WTC11 (cell line): ENCODE data around the gene FAM228A. TPM values are rescaled to one million over a fixed set of nuclear protein-coding genes. Genes with fewer than 3 reads are reported as not detected.

Experiments
- ATAC-seq: fragments of 200-7000 bp; cut with Tn5 transposase; 2 replicates; pipeline ENCODE4 v1.10.0; 2021; ENCODE audit warnings: mild to moderate bottlenecking, moderate library complexity
- CTCF ChIA-PET: fragments of 300-600 bp; sonication (Branson Sonifier 250); formaldehyde crosslinking; loops from one replicate; lab custom pipeline; 2021; ENCODE audit warnings: antibody characterized with exemption; lab: Charles Lee
- POLR2A ChIA-PET: fragments of 350-600 bp; sonication (Branson Sonifier 250); formaldehyde crosslinking; loops from one replicate; lab custom pipeline; 2021; ENCODE audit warnings: antibody characterized with exemption; lab: Charles Lee
- DNase-seq: peaks from one replicate; pipeline ENCODE4 v3.0.0; 2021; ENCODE audit warnings: low spot score
- H3K27ac Mint-ChIP-seq: 2 replicates; pipeline ENCODE4 v1.8.0; 2021; ENCODE audit warnings: mixed read lengths
- H3K27me3 Mint-ChIP-seq: 2 replicates; pipeline ENCODE4 v1.8.0; 2021; ENCODE audit warnings: low read depth, mild to moderate bottlenecking, moderate library complexity, mixed read lengths
- H3K36me3 Mint-ChIP-seq: 2 replicates; pipeline ENCODE4 v1.8.0; 2021; ENCODE audit warnings: mixed read lengths
- H3K4me1 Mint-ChIP-seq: 2 replicates; pipeline ENCODE4 v1.8.0; 2022; ENCODE audit warnings: mixed read lengths
- H3K4me3 Mint-ChIP-seq: 2 replicates; pipeline ENCODE4 v1.8.0; 2021; ENCODE audit warnings: mild to moderate bottlenecking, moderate library complexity, mixed read lengths
- H3K9me3 Mint-ChIP-seq: 2 replicates; pipeline ENCODE4 v1.8.0; 2021; ENCODE audit warnings: mixed read lengths
- CBFB ChIP-seq: sonication (generic); formaldehyde crosslinking; IDR thresholded peaks from 2 replicates; pipeline ENCODE4 v1.8.1; 2022; ENCODE audit warnings: mild to moderate bottlenecking, low read depth, missing genetic modification reagents
- IRF2 ChIP-seq: sonication (generic); formaldehyde crosslinking; IDR thresholded peaks from 2 replicates; pipeline ENCODE4 v1.8.0; 2022; ENCODE audit warnings: low read depth, missing genetic modification reagents, borderline replicate concordance
- MXD4 ChIP-seq: fragments of 250-450 bp; sonication (Bioruptor Pico); IDR thresholded peaks from 2 replicates; pipeline ENCODE4 v1.8.0; 2021; ENCODE audit warnings: mild to moderate bottlenecking, moderate library complexity, borderline replicate concordance
- NFATC4 ChIP-seq: fragments of 250-450 bp; sonication (Bioruptor Pico); IDR thresholded peaks from 2 replicates; pipeline ENCODE4 v1.9.0; 2021; ENCODE audit warnings: mild to moderate bottlenecking
- NFYB ChIP-seq: sonication (generic); formaldehyde crosslinking; conservative IDR thresholded peaks from 2 replicates; pipeline ENCODE4 v1.8.0; 2022; ENCODE audit warnings: low read depth, missing genetic modification reagents
- NR1H2 ChIP-seq: sonication (generic); formaldehyde crosslinking; IDR thresholded peaks from 2 replicates; pipeline ENCODE4 v1.9.0; 2021; ENCODE audit warnings: mild to moderate bottlenecking, moderate library complexity, missing genetic modification reagents
- NR3C1 ChIP-seq: sonication (generic); formaldehyde crosslinking; conservative IDR thresholded peaks from 2 replicates; pipeline ENCODE4 v1.8.1; 2023; ENCODE audit warnings: low read depth, mild to moderate bottlenecking, missing genetic modification reagents
- TEAD1 ChIP-seq: sonication (generic); formaldehyde crosslinking; IDR thresholded peaks from 2 replicates; pipeline ENCODE4 v1.8.0; 2022; ENCODE audit warnings: mild to moderate bottlenecking, missing genetic modification reagents
- ZNF281 ChIP-seq: sonication (generic); formaldehyde crosslinking; IDR thresholded peaks from 2 replicates; pipeline ENCODE4 v1.8.0; 2023; ENCODE audit warnings: mild to moderate bottlenecking, missing genetic modification reagents
- ZNF423 ChIP-seq: fragments of 250-450 bp; sonication (Bioruptor Pico); IDR thresholded peaks from 2 replicates; pipeline ENCODE4 v2.1.2; 2022; ENCODE audit warnings: mild to moderate bottlenecking, moderate library complexity
- total RNA-seq: library from RNA; stranded (reverse); gene quantifications from 3 replicates; pipeline ENCODE4 v1.2.3, GENCODE V29; 2021
- TF ChIP-seq, protein P1 (sequence below): sonication (generic); formaldehyde crosslinking; IDR thresholded peaks from 2 replicates; pipeline ENCODE4 v1.8.0; 2023; ENCODE audit warnings: missing genetic modification reagents, mild to moderate bottlenecking, borderline replicate concordance
- TF ChIP-seq, protein P2 (sequence below): fragments of 200-600 bp; IDR thresholded peaks from 2 replicates; pipeline ENCODE4 v1.8.0; 2022; ENCODE audit warnings: antibody characterized with exemption
- TF ChIP-seq, protein P3 (sequence below): sonication (generic); formaldehyde crosslinking; IDR thresholded peaks from 2 replicates; pipeline ENCODE4 v1.8.1; 2023; ENCODE audit warnings: mild to moderate bottlenecking, moderate library complexity, missing genetic modification reagents
- TF ChIP-seq, protein P4 (sequence below): sonication (generic); formaldehyde crosslinking; IDR thresholded peaks from 2 replicates; pipeline ENCODE4 v1.8.0; 2023; ENCODE audit warnings: missing genetic modification reagents

The FAM228A gene
- total RNA-seq, 1 experiment from 2014 or later: 0.09 TPM

DNA sequence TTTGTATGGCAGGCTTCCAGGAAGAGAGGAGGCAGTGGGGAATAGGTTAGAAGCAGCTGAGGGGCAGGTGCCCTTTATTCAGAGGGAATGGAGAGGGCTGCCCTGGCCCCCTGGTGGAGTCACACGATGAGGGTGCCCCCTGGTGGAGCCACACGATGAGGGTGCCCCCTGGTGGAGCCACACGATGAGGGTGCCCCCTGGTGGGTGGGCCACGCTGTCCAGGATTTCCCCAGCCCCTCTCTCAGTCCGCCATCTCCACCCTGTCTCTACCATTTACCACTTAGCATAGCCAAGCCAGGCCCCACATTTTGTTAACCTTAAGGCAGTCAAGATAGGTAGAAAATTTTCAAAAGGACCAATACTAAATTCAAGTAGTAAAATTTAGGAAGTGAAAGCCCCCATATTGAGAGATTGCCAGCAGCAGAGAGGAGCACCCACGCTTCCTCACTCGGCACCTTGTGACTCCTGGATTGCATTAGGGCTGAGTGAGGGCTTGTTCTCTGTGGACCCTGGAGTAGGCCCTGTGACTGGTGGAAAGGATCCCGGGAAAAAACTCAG, 10.4 kb upstream of the FAM228A start:
- Mint-ChIP-seq H3K9me3 (peaks cover 21% of the 10 kb centered on the region), H3K27me3 (no peaks in the 10 kb centered on the region; the same call in 1 of the 2 replicates), H3K4me1 (peaks cover 4% of the 10 kb centered on the region; the same call in 1 of the 2 replicates), H3K27ac (no peak overlapping the region), H3K4me3 (no peak overlapping the region), H3K36me3 (peaks cover 9% of the 10 kb centered on the region)
- ATAC-seq: peak; percentile 86
- CTCF ChIA-PET: interaction anchor here (0.6 to 2.3 kb wide), 10 partner anchors 11 to 340 kb away, joined by 3 to 18 read pairs (median 3); partner anchors contain the start of genes ATAD2B, FAM228A, PFN4 and SF3B6
- POLR2A ChIA-PET: interaction anchor here (1.0 to 1.5 kb wide), 2 partner anchors 11 to 80 kb away, joined by 3 read pairs; partner anchors contain the start of gene TP53I3
- TF ChIP-seq, protein P1, sequence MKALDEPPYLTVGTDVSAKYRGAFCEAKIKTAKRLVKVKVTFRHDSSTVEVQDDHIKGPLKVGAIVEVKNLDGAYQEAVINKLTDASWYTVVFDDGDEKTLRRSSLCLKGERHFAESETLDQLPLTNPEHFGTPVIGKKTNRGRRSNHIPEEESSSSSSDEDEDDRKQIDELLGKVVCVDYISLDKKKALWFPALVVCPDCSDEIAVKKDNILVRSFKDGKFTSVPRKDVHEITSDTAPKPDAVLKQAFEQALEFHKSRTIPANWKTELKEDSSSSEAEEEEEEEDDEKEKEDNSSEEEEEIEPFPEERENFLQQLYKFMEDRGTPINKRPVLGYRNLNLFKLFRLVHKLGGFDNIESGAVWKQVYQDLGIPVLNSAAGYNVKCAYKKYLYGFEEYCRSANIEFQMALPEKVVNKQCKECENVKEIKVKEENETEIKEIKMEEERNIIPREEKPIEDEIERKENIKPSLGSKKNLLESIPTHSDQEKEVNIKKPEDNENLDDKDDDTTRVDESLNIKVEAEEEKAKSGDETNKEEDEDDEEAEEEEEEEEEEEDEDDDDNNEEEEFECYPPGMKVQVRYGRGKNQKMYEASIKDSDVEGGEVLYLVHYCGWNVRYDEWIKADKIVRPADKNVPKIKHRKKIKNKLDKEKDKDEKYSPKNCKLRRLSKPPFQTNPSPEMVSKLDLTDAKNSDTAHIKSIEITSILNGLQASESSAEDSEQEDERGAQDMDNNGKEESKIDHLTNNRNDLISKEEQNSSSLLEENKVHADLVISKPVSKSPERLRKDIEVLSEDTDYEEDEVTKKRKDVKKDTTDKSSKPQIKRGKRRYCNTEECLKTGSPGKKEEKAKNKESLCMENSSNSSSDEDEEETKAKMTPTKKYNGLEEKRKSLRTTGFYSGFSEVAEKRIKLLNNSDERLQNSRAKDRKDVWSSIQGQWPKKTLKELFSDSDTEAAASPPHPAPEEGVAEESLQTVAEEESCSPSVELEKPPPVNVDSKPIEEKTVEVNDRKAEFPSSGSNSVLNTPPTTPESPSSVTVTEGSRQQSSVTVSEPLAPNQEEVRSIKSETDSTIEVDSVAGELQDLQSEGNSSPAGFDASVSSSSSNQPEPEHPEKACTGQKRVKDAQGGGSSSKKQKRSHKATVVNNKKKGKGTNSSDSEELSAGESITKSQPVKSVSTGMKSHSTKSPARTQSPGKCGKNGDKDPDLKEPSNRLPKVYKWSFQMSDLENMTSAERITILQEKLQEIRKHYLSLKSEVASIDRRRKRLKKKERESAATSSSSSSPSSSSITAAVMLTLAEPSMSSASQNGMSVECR: no peak
- no peak for TF ChIP-seq TEAD1 (CRISPR knock-in tag)
- TF ChIP-seq, protein P2, sequence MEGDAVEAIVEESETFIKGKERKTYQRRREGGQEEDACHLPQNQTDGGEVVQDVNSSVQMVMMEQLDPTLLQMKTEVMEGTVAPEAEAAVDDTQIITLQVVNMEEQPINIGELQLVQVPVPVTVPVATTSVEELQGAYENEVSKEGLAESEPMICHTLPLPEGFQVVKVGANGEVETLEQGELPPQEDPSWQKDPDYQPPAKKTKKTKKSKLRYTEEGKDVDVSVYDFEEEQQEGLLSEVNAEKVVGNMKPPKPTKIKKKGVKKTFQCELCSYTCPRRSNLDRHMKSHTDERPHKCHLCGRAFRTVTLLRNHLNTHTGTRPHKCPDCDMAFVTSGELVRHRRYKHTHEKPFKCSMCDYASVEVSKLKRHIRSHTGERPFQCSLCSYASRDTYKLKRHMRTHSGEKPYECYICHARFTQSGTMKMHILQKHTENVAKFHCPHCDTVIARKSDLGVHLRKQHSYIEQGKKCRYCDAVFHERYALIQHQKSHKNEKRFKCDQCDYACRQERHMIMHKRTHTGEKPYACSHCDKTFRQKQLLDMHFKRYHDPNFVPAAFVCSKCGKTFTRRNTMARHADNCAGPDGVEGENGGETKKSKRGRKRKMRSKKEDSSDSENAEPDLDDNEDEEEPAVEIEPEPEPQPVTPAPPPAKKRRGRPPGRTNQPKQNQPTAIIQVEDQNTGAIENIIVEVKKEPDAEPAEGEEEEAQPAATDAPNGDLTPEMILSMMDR: peak; percentile 51; the same call in 1 of the 2 replicates
- no peak for TF ChIP-seq NR1H2 (CRISPR knock-in tag)
- TF ChIP-seq, protein P3, sequence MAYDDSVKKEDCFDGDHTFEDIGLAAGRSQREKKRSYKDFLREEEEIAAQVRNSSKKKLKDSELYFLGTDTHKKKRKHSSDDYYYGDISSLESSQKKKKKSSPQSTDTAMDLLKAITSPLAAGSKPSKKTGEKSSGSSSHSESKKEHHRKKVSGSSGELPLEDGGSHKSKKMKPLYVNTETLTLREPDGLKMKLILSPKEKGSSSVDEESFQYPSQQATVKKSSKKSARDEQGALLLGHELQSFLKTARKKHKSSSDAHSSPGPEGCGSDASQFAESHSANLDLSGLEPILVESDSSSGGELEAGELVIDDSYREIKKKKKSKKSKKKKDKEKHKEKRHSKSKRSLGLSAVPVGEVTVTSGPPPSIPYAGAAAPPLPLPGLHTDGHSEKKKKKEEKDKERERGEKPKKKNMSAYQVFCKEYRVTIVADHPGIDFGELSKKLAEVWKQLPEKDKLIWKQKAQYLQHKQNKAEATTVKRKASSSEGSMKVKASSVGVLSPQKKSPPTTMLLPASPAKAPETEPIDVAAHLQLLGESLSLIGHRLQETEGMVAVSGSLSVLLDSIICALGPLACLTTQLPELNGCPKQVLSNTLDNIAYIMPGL (CRISPR knock-in tag): no peak
- no peak for TF ChIP-seq NFATC4 (CRISPR knock-in tag)
- no peak for TF ChIP-seq IRF2 (CRISPR knock-in tag)
- TF ChIP-seq CBFB (CRISPR knock-in tag): no peak
- TF ChIP-seq MXD4 (CRISPR knock-in tag): no peak
- TF ChIP-seq, protein P4, sequence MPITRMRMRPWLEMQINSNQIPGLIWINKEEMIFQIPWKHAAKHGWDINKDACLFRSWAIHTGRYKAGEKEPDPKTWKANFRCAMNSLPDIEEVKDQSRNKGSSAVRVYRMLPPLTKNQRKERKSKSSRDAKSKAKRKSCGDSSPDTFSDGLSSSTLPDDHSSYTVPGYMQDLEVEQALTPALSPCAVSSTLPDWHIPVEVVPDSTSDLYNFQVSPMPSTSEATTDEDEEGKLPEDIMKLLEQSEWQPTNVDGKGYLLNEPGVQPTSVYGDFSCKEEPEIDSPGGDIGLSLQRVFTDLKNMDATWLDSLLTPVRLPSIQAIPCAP: no peak
- no peak for TF ChIP-seq ZNF281 (CRISPR knock-in tag)
- TF ChIP-seq ZNF423 (CRISPR knock-in tag): peak; percentile 71
- TF ChIP-seq NR3C1 (CRISPR knock-in tag): no peak
- no peak for TF ChIP-seq NFYB
- DNase-seq: peak; percentile 73
